Activated naive CD8-positive, alpha-beta T cell treated with anti-CD3 and anti-CD28 coated beads for 36 hours (primary cell): Measurements from ENCODE around the gene SDC1. TPM values are rescaled to one million over a fixed set of nuclear protein-coding genes. Genes with fewer than 3 reads are reported as not detected.

Experiments used
- DNase-seq: peaks from one replicate; pipeline ENCODE4 v3.0.0; 2021
- H3K27ac Mint-ChIP-seq: one replicate; pipeline ENCODE4 v1.8.0; 2022; ENCODE audit warnings: mild to moderate bottlenecking, moderate library complexity, mixed read lengths
- H3K27me3 Mint-ChIP-seq: one replicate; pipeline ENCODE4 v1.8.0; 2022; ENCODE audit warnings: mild to moderate bottlenecking, mixed read lengths
- H3K36me3 Mint-ChIP-seq: one replicate; pipeline ENCODE4 v1.8.0; 2021; ENCODE audit warnings: mild to moderate bottlenecking, mixed read lengths
- H3K4me1 Mint-ChIP-seq: one replicate; pipeline ENCODE4 v1.8.0; 2021; ENCODE audit warnings: mixed read lengths
- H3K4me3 Mint-ChIP-seq: one replicate; pipeline ENCODE4 v1.8.0; 2022; ENCODE audit warnings: mild to moderate bottlenecking, moderate library complexity, mixed read lengths
- H3K9me3 Mint-ChIP-seq: one replicate; pipeline ENCODE4 v1.8.0; 2022; ENCODE audit warnings: mixed read lengths
- total RNA-seq, 2 experiments: library from RNA; stranded (reverse); gene quantifications; one replicate each; pipeline ENCODE4 v1.2.3, GENCODE V29; 2021

The SDC1 gene
- total RNA-seq, 2 experiments from 2014 or later = 0.36 TPM; not detected in 1

DNA sequence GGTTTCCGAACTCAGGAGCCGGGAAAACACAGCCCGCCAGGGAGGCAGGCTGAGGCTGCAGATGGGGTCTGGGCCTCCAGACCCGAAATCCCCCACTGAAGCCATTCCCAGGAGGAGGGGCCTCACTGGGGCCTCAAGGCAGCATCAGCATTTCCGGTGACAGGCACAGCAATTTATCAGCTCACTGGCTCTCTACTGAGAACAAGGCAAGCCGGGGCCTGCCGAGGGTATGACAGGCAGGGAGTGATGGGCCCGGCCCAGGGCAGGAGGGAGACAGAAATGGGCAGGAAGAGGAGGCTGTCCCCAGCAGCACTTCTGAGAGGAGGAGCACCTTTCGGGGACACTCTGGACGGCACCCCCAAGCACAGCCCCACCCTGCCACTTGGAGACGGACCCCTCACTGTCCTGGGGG, 12.5 kb downstream of the SDC1 start:
- DNase-seq = no peak
- Mint-ChIP-seq H3K27ac (no peak overlapping the region), H3K4me1 (no peaks in the 10 kb centered on the region), H3K4me3 (no peak overlapping the region), H3K36me3 (no peaks in the 10 kb centered on the region), H3K9me3 (no peaks in the 10 kb centered on the region), H3K27me3 (no peaks in the 10 kb centered on the region)

DNA sequence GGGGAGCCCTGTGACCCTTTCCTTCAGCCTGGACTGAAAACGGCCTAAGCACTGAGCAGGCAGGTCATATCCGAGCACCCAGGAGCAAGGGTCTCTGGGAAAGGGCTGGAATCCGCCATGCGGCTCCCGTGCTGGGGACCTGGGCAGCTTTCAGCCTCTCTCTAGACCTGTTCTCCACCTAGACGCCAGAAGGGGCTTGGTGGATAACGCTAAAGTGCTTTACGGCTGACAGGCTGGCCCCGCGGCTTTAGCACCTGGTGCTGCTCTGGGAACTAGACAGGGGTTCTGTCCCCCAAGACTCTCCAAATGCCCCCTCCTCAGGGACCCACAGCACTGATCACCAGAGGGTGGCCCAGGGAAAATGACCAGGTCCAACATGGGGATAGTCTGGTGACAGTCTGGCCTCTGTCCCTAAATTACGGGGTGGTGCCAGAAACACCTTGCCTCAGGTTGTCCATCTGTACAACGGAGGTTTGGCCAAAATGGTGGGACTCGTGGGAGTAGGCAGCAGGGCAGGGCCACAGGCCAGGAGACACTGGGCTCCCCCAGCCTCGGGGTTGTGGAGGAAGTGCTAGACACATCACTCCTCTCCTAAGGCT, 13.0 kb downstream of the SDC1 start:
- Mint-ChIP-seq H3K27ac (no peak overlapping the region), H3K9me3 (no peaks in the 10 kb centered on the region), H3K27me3 (no peaks in the 10 kb centered on the region), H3K4me1 (no peaks in the 10 kb centered on the region), H3K36me3 (no peaks in the 10 kb centered on the region), H3K4me3 (no peak overlapping the region)
- DNase-seq = no peak

DNA sequence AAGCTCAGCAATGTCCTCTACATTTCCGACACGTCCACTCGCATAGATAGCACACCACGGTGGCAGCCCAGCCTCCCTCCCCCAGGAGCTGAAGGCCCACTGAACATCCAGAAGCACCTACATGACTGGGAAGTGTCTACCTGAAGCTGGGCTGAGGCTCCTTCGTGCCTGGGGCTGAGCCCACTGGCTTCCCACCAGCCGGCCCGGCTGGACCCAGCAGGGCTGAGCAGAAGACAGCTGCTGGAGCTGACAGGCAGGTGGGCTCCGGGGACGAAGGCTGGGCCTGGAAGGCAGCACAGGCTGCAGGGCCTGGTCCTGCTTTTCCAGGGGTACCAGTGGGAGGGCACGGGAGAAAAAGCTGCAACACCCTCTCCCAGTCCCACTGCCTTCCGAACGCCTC, 13.5 kb downstream of the SDC1 start:
- DNase-seq = no peak
- no peak overlapping the region for H3K27ac Mint-ChIP-seq
- H3K4me3 Mint-ChIP-seq = no peak overlapping the region
- no peaks in the 10 kb centered on the region for H3K4me1 Mint-ChIP-seq
- H3K36me3 Mint-ChIP-seq = no peaks in the 10 kb centered on the region
- no peaks in the 10 kb centered on the region for H3K27me3 Mint-ChIP-seq
- H3K9me3 Mint-ChIP-seq = no peaks in the 10 kb centered on the region

DNA sequence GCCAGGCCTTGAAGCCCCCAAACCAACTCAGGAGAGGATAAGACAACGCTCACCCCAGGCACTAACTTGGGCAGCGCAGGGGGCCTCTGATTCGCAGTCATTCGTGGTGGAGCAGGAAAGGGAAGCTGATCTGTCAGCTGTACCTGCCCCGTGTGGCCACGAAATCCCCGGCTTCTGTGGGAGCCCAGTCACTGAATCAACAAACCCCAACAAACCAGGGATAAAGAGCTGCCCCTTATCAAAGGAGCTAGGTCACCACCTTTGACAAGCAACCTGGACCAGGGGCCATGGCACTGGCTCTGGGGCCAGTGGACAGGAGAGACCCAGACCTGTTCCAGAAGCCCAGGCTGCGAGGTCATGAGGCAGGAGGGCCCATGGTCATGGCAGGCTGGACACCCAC, 14.5 kb downstream of the SDC1 start:
- no peak overlapping the region for H3K4me3 Mint-ChIP-seq
- H3K27ac Mint-ChIP-seq = no peak overlapping the region
- no peak for DNase-seq
- H3K27me3 Mint-ChIP-seq = no peaks in the 10 kb centered on the region
- no peaks in the 10 kb centered on the region for H3K9me3 Mint-ChIP-seq
- H3K36me3 Mint-ChIP-seq = no peaks in the 10 kb centered on the region
- H3K4me1 Mint-ChIP-seq = no peaks in the 10 kb centered on the region

DNA sequence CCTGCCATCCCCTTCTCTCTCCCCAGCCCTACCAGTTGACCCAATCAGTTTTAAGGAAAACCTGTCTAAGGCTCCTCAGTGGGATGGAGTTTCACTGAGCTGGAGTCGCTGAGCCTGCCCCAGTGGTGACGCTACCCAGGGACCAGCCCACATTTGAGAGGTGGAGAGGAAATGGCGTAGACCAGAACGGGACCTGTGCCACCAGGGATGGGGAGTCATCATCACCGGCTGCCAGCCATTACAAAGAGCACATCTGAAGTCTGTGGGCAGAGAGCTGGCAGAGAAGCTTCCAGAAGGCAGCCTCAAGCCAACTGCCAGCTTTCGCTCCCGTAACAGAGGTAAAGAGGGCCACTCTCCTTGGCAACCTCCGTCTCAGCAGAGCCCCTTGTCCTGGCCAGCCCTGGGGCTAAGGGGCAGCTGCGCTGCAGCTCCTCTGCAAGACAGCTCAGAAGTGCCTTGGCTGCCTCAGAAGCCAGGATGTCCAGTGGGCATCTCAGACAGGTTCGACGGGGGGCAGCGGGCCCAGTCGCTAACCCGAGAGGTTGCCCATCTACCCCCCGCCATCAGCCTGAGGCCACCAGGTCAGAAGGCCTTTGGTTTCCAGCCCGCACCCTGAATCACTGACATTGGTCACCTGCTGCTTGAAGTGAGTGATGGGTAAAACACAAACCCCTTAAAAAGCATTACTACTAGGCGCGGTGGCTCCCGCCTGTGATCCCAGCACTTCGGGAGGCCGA, 15.4 kb downstream of the SDC1 start:
- Mint-ChIP-seq H3K27ac (no peak overlapping the region), H3K36me3 (no peaks in the 10 kb centered on the region), H3K9me3 (no peaks in the 10 kb centered on the region), H3K27me3 (no peaks in the 10 kb centered on the region), H3K4me3 (no peak overlapping the region), H3K4me1 (no peaks in the 10 kb centered on the region)
- DNase-seq = no peak

DNA sequence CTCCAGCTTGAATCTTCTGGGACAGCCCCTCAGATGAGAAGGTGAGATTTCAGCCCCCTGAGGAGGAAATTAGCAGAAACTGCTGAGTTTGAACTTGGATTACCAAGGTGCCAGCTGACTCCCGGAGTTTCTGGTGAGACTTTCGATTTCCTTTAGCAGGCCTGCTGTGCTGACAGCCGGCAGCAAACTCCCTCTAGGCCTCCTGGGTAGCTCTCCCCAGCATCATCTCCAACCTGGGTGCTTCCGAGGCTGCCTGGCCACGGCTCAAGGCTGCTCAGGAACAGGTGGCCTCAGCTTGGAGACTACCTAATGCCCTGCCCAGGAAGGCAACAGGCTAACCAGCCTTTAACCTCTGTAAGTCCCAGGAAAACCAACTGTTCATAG, 16.5 kb downstream of the SDC1 start:
- Mint-ChIP-seq H3K27me3 (no peaks in the 10 kb centered on the region), H3K4me3 (no peak overlapping the region), H3K36me3 (no peaks in the 10 kb centered on the region), H3K4me1 (no peaks in the 10 kb centered on the region), H3K27ac (no peak overlapping the region), H3K9me3 (no peaks in the 10 kb centered on the region)
- no peak for DNase-seq

DNA sequence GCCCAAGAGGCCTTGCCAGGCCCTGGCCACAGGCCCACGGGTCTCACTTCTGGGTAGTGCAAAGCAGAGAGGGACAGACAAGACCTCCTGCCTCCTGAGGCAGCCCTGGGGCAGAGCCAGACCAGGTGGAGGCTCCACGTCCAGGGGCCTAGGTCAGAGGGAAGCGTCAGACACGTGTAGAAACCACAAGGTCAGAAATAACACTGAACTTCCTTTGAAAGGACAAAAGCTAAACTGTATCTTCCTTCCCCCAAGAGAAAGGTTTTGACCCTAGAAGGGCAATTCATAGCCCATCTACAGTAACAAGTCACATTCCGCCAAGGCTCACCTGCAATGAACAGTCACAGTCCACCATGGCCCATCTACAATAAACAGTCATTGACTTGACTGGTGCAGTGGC, 17.9 kb downstream of the SDC1 start:
- Mint-ChIP-seq H3K36me3 (no peaks in the 10 kb centered on the region), H3K4me3 (no peak overlapping the region), H3K27me3 (no peaks in the 10 kb centered on the region), H3K27ac (no peak overlapping the region), H3K9me3 (no peaks in the 10 kb centered on the region), H3K4me1 (no peaks in the 10 kb centered on the region)
- no peak for DNase-seq

DNA sequence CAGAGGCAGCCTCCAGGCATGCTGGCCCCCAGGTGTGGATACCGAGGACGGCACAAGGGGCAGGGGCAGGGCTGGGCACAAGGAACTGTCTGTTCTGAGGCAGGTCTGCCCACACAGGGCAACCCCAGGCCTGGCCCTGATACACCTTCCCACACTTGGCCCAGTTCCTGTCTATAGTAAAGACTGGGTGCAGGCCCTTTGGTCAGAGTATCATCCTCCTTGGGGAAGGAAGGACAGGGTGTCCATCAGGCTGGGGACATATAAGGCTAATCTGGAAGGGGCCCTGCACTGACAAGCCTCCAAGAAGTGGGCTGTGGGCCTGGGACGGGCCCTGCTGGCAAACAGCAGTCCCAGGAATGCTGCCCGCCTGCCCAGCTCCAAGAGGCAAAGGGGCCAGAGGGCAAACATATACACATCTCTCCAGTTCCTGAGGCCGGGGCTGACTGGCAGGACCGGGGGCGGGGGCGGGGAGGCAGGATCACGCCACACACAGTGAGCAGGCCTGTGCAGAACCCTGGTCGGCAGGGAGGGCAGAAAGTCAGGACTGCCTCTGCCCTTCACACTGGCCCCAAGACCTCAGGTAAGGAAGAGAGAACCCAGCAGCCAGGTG, 18.9 kb downstream of the SDC1 start:
- H3K27me3 Mint-ChIP-seq = no peaks in the 10 kb centered on the region

DNA sequence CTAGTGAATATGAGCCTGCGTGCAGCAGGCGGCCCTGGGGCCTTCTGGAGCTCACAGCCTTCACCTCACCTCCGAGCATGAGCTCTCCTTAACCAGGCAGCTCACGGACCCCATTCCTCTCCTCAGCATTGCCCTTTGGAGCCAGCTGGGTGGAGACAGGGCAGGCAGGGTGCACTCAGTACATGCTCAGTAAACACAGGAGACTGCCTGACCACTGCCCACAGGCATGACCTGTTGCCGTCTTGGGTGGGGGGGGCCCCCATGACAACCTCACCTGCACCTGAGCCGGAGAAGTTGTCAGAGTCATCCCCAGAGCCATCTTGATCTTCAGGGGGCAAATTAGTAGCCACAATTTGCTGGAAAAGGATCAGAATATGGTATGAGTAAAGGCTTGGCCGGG, 19.9 kb downstream of the SDC1 start:
- Mint-ChIP-seq H3K36me3 (no peaks in the 10 kb centered on the region), H3K4me1 (no peaks in the 10 kb centered on the region), H3K9me3 (no peaks in the 10 kb centered on the region), H3K27ac (no peak overlapping the region), H3K4me3 (no peak overlapping the region), H3K27me3 (no peaks in the 10 kb centered on the region)
- DNase-seq = no peak

More for the DNA sequence above, 18.9 kb downstream of the SDC1 start:
- Mint-ChIP-seq H3K4me1 (no peaks in the 10 kb centered on the region), H3K27ac (no peak overlapping the region), H3K4me3 (no peak overlapping the region), H3K9me3 (no peaks in the 10 kb centered on the region), H3K36me3 (no peaks in the 10 kb centered on the region)
- DNase-seq = no peak

DNA sequence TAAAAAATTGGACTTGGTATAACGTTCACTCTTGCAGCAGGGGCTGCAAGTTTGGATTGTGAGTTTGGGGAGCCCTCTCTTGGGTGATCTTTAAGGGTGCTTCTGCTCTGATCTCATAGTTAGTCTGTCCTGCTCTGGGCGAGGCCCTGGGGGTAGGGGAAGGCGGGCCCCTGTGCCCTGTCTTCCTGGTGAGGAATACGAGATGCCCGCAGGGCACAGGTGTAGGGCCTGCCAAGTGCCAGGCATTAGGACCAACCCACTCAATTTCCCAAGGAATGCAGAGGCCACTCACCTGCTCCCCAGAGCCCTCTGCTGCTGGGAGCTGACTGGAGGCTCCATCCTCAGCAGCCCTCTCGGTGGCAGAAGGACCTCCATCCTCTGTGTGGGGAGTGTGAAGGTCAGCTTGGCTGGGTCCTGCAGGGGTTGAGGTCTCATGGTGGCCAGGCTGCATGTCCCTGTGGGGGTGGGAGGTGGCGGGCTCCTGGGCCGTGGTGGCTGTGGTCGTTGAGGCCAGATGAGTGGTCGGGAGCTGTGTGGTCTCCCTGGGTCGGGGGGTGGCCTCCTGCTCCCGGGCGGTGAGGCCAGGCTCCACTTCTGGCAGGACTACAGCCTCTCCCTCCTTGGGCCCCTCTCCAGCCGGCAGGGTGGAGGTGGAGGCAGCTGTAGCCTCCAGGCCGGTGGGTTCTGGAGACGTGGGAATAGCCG, 21.3 kb downstream of the SDC1 start:
- no peaks in the 10 kb centered on the region for H3K36me3 Mint-ChIP-seq
- H3K9me3 Mint-ChIP-seq = no peaks in the 10 kb centered on the region
- H3K27me3 Mint-ChIP-seq = no peaks in the 10 kb centered on the region
- H3K4me1 Mint-ChIP-seq = no peaks in the 10 kb centered on the region
- H3K4me3 Mint-ChIP-seq = no peak overlapping the region
- no peak overlapping the region for H3K27ac Mint-ChIP-seq
- no peak for DNase-seq

DNA sequence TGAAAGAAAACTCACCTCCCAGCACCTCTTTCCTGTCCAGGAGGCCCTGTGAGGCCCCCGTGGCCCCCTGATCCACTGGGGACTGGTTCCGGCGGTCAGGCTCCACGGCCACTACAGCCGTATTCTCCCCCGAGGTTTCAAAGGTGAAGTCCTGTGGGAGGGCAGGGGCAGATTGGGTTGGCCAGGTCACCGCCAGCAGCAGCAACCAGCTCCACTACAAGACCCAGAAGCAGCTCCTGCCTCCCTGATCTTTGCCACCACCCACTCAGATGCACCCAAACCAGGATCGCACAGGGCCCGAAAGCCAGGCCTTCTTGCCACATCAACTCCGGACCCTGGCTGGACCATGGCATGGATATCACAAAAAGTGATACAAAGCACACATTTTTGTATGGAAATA, 21.9 kb downstream of the SDC1 start:
- Mint-ChIP-seq H3K27me3 (no peaks in the 10 kb centered on the region), H3K4me3 (no peak overlapping the region), H3K27ac (no peak overlapping the region), H3K36me3 (no peaks in the 10 kb centered on the region), H3K9me3 (no peaks in the 10 kb centered on the region), H3K4me1 (no peaks in the 10 kb centered on the region)
- no peak for DNase-seq

DNA sequence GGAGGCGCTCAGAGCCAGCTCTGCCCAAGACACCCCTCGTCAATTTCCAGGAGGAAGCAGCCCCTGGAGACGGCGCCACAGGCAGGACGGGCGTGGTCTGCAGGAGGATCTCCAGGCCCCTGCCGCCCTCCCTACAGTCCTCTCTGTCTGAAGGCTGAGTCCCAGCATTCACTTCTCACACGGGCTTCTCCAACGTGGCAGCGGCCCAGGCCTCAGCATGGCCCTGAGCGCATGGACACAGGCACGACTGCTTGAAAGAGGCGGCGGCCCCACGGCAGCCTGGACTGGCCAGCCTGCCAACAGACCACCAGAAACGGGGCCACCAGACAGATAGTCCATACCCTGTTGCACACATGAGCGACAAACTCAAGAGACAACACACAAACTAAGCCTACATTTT, 23.3 kb downstream of the SDC1 start:
- Mint-ChIP-seq H3K36me3 (no peaks in the 10 kb centered on the region), H3K9me3 (no peaks in the 10 kb centered on the region), H3K4me1 (no peaks in the 10 kb centered on the region), H3K27ac (no peak overlapping the region), H3K4me3 (no peak overlapping the region), H3K27me3 (no peaks in the 10 kb centered on the region)
- no peak for DNase-seq

DNA sequence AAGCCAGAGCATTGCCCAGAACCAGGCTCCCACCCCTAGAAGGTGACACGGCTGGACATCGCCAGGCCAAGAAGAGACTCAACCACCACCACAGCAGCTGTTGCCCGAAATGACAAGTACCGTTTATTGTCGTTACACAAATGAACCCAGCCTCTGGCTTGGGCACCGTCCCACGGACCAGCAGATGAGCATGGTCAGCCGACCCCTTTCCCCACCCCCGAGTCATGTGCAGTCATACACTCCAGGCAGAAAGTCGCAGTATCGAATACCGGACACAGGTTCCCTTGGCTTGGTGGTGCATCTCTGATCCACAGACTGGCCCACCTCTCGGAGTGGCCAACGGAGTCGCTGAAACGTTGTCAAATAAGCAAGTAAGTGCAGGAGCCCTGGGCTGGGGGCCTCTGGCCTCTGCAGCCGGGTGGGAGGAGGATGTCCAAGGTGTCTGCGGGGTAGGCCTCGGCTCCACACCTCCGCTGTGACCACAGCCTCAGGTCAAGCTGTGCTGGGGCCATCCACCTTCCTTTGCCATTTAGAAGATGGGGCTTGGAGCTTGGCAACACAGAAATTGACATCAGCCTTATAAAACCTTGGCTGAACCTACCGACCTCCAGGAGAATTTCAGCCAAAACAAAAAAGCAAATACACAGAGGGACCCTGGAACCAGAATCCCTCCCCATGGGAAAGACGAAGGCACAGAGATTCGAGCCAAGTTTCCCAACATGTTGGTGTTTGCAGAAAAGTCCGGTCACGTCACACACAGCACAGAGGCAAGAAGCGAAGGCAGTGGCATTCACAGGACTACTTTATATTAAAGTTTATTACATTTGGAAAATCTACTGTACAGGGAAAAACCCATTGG, 24.0 kb downstream of the SDC1 start:
- no peaks in the 10 kb centered on the region for H3K27me3 Mint-ChIP-seq
- no peaks in the 10 kb centered on the region for H3K9me3 Mint-ChIP-seq
- no peaks in the 10 kb centered on the region for H3K36me3 Mint-ChIP-seq
- no peak overlapping the region for H3K27ac Mint-ChIP-seq
- no peak for DNase-seq
- no peak overlapping the region for H3K4me3 Mint-ChIP-seq
- H3K4me1 Mint-ChIP-seq = no peaks in the 10 kb centered on the region

DNA sequence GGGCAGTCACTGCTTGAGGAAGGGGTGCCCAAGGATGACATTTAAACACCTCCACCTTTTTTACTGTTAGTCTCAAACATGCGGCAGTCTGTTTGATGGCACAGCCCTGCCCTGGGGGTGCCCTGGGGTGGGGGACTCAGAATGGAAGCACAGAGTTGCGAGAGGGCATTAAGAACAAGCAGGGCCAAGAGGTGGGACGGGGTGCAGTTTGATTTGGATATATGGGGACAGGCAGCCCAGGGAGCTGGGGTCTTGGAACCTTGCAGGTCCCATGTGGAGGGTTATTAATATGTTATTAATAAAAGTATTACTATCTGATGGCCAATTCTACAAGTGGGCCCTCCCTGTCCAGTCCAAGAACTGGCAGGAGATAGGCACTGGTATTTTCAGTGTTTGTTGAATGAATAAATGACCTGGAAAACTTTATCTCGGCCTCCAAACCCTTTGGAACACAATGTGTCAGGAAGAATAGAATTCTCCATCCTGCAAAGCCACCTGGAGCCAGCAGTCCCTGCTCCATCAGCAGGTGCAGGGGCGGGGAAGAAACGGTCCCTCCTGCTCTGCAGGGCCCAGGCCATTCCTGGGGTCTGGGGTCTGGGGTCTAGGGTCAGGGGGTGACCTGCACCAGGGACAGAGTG, 25.2 kb downstream of the SDC1 start:
- no peaks in the 10 kb centered on the region for H3K36me3 Mint-ChIP-seq
- H3K27me3 Mint-ChIP-seq = no peaks in the 10 kb centered on the region
- H3K4me3 Mint-ChIP-seq = no peak overlapping the region
- H3K27ac Mint-ChIP-seq = no peak overlapping the region
- H3K9me3 Mint-ChIP-seq = no peaks in the 10 kb centered on the region
- H3K4me1 Mint-ChIP-seq = no peaks in the 10 kb centered on the region
- DNase-seq = no peak
